HG02885 (cell line): Measurements from ENCODE around the gene DENND1B.

Experiments used
- ATAC-seq: cut with Tn5 transposase; IDR thresholded peaks from one replicate; pipeline ENCODE4 v1.9.1; 2021; ENCODE audit warnings: mild to moderate bottlenecking; ENCODE audit not compliant: unreplicated experiment, poor library complexity

The DENND1B gene

DNA sequence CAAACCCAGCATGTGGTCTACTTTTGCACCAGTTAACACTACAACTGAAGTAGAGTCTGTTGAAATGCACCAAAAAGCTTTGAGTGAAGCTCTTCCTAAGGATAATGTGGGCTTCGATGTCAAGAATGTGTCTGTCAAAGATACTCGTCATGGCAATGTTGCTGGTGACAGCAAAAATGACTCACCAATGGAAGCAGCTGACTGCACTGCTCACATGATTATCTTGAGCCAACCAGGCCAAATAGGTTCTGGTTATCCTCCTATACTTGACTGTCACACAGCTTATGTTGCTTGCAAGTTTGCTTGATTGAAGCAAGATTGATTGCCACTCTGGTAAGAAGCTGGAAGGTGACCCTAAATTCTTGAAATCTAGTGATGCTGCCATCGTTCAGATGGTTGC lies 85.2 kb downstream of the DENND1B start:
- ATAC-seq = no peak

DNA sequence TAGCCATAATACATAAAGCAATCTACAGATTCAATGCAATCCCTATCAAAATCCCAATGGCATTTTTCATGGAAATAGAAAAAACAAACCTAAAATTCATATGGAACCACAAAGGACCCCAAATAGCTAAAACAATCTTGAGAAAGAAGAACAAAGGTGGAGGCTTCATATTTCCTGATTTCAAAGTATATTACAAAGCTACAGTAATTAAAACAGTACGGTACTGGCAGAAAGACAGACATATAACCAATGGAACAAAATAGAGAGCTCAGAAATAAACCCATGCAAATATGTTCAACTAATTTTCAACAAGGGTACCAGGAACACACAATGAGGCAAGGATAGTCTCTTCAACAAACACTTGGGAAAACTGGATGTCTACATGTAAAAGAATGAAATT lies 87.0 kb downstream of the DENND1B start:
- no peak for ATAC-seq

DNA sequence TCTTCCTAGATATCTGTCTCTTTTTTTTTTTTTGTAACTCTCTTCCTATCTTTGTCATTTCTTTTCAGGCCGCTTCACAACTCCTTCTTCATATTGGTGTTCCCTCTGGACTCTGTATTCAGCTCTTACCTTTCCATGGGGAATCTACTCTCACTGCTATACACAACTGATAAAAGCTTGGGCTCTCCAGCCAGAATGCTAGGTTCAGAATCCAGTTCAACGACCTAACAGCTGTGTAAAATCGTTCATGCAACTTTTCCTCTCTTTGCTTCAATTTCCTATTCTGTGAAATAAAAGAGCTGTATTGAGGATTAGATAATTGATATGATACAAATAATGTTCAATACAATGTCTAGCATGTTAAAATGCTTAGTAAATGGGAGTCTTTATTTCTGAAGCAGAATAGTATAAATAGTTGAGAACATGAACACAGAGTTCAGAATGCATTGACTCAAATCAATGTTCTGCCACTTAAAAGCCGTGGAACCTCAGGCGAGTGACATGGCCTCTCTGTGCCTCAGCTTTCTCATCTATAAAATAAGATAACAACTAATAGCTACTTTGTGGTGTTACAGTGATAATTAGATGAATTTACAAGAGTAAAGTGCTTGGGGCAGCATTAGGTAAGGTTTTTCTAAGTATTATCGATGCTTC lies 88.5 kb downstream of the DENND1B start:
- no peak for ATAC-seq

DNA sequence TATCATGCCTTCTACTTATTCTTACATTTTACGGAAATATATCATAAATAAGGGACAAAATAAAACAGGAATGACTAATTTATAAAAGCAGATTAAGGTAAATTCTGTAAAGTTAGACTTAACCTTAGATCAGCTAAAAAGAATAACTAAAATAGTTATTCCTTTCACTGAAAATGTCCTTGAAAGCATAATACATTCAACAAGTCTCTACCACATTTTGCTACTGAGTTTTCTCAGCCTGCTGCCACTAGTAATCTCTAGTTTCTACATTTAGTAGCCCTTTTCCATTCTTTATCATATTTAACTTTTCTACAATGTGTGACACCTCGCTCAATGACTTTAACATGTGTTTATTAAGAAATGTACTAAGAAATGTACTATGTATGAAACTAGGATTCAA lies 89.0 kb downstream of the DENND1B start:
- ATAC-seq = no peak

DNA sequence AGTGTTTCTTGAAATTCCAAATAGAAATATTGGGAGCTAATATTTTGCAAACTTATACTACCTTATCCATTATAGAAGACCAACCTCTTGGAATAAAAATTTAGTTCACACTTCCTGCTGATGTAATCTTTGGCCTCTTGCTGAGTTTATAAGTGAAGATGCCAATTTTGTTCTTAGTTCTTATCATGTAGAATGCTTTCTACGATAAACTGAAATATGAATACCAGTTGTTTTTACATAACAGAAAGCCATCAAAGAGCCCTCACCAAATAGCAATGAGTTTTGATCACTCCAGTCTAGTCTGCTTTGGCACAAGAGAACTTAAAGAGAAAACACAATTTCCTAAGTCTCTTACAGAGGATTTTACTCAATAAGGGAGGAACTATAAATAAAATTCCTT lies 89.5 kb downstream of the DENND1B start:
- ATAC-seq = no peak

DNA sequence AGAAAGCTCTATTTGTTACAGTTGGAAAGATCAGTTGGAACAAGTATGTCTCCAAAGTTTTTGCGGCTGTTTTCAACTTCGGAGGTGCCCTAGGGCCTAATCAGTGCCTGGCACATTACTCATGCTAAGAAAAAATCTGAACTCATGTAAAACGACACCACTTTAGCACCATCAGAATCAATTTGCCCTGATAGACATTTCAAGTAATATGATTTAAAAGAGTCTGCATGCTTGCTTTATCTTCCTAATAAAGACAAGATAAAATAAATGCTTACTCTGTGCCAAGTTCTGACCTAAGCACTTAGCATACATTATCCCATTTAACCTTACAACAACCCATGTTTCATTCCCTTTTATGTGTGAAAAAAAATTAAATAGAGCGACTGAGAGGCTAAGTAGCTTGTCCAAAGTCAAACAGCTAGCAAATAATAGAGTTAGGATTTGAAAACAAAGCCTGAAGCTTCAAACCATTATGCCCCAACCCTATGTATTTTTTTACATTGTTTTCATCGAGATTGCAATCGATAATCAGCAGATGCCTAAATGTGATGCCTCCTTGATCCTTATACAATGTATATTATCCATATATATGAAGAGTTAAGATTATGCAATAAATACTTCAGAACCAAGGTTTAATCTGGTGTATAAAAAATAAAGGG lies 91.3 kb downstream of the DENND1B start:
- ATAC-seq = no peak

DNA sequence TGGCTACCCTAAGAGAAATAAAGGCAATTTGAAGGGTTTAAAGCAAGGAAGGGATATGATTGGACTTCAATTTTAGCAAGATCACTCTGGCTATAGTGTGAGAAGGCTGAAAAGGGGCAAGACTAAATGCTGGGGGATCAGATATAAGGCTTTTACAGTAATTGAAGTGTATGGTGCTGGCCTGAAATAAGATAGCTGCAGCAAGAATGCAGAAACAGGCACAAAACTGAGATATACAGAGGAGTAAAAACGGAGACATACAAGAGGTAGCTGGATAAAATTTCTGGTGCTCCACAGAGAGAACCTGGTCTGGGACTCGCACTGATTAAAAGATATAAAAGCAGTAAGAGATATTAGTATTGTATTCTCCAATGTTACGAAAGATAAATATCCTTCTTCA lies 92.0 kb downstream of the DENND1B start:
- no peak for ATAC-seq

DNA sequence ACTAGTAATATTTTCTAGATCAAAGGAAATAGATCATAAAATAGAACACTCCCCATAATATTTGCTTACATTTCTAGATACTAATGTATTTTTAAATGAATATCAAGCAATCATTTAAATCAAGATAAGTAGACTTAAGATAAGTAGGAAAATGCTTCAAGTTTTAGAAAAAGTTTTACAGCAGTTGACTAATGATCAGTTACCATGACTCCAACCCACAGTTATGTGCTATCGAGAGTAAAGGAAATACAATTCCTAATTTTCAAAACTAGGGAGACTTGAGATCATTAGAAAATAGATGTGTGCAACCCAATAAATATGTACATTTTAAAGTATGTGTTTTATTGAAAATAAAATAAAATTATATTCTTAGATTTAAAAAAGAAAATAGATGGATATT lies 95.0 kb downstream of the DENND1B start:
- no peak for ATAC-seq

DNA sequence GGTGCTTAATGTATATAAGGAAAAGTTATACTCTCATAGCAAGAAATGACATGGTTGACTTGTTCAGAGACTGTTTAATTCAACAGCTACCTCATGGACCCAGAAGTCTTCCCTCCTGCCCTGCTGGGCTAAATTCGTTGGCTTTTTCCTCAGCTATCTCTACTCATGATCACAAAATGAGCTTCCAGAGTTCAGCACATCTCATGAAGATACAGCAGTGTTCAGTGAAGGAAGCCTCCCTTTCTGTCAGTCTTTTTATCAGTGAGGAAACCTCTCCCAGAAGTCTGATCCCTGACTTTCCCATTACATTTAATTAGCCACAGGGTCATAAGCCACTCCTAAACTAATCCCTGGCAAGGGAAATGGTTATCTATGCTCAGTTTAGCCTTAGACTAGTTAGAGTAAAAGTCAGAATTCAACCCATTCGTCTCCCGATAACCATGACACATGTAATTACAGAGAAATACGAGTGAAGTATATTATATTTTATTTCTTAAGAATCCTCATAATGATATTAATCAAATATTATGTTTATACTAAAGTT lies 97.5 kb downstream of the DENND1B start:
- ATAC-seq = no peak

DNA sequence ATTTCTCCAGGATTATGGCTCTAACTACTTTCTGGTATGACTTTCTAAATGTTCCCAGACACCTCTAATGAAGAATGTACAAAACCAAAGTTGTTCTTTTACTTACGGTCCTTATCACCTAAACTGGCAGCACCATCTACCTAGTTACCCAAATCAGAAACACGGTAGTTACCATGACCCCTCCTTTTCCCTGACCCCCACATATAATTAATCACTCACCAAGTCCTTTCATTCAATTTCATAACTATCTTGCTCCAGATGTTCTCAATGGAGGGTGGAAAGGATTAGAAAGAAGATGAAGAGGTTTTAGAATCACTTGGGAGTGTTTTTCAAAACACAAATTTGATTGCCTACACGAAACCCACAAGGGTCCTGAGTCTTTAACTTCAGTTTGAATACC lies 98.0 kb downstream of the DENND1B start:
- ATAC-seq = no peak

DNA sequence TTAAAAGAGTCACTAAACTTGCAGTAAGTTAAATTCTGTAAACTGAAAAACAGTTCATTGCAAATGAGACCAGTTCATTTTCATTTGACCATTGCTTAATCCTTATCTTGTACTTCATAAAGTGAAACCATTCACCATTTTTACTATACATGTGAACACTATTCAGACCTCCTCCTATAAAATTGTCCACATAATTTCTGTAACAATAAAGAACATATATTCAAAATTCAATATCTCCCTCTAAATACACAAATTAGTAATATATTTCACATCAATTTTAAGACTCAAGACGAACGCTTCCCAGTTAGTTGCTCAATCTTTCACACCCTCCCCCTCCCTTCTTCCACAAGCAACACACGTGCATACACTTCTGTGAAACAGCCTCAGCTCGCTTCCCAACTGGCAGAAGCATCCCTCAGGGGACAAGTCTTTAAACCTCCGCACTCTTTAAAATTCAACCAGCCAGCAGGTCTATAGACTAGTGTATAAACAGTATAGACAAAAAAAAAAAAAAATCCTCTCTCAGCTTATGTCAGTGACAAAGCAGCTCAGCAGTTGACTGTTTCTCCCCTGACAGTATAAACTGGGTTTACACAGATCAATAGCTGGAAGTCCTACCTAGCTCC lies 99.6 kb downstream of the DENND1B start:
- ATAC-seq = no peak

DNA sequence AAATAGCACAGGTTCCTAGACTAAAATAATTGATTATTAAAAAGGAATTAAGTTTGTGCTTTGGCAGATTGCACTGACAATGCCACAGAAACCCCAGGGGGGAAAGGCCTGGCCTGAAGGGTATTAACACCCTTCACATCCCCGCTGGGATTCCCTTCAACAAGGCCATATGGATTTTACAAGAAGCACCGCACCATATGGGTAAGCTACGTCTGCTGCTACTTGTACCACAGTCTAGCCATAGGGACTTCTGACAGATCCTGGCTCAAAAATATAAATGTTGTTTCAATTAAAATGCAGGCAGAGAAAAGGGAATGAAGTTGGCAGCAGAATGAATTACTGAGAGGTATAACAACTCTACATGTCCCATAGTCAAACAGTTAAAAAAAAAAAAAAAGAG lies 101.0 kb downstream of the DENND1B start:
- ATAC-seq = no peak

DNA sequence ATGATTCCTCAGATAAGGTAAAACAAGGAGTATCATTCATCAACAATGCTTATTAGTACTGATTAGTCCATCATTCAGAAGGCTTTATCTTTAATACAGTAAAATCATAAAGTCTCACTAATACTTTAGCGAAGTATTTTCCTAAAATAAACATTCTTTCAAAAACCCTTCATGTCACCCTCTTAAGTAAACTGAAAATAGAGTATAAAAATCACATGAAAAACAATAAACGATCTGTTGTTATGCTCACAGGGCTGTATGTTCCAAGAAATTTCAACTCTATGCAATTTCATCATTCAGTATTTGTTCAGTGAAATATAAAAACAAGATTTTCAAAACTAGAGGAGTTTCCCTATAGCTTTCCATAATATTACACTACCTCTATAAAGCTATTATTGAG lies 102.0 kb downstream of the DENND1B start:
- no peak for ATAC-seq

DNA sequence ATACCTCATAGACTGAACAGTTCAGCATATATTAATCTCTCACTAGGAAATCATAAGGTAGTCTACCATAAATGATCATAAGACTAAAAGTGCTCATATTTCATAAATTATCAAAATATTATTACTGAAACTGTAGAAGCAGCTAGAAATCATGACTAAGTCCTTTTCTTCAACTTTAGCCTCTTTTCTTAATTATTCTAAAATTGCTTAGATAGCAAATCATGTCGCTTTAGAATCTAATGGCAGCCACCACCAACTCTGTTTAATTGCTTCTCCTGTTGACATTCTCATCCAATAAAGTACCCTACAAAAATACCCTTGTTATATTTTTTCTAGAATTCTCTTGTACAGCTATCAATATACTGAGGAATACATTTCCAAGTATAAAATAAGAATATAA lies 102.9 kb downstream of the DENND1B start:
- ATAC-seq = no peak

DNA sequence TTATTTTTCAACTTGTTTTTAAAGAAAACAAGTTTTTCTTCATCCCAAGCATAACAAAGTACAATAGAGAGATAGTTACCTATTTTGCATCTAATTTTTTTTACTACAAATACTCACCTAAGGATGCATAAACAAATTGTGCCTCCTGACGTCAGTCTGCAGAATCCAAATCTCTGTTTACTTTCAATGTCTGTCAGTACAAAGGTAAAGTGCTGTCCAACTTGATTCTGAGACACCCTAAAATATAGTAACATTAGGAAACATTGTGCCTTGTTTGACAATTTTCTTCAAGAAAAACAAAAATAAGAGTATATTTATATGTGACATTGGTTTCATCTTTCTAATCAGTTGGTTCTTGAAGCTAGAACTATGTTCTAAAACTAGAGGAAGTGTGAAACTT lies 103.4 kb downstream of the DENND1B start:
- no peak for ATAC-seq

DNA sequence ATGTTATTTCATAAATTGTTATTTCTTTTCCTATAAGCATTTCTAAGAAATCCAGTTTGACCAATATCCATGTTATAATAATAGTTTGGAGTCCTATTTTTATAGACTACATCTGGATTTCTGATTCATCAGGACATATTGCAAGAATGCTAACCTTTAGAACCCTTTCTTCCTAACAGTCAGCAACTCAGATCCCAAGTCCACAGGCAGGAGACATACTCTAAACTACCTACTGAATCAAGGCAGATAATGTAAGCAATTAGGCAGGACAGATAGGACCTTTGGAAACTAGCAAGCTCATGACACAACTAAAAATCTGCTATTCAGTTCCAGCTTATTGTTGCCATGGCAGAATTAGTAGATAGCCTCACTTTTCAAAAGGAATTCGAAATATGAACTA lies 104.1 kb downstream of the DENND1B start:
- ATAC-seq = no peak

DNA sequence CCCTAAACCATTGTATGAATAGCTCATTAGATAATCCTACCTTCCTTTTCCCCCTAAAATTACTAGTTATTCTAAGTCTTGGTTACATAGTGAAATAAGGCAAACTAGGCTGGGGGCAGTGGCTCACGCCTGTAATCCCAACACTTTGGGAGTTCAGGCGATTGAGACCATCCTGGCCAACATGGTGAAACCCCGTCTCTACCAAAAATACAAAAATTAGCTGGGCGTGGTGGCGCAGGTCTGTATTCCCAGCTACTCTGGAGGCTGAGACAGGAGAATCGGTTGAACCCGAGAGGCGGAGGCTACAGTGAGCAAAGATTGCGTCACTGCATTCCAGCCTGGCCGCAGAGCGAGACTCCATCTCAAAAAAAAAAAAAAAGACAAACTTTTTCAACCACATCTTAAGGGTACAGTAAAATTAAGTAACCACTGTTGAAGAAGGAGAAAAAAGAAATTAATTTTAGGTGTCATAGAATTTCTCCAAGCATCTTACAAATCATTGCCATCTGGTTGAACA lies 108.5 kb downstream of the DENND1B start:
- no peak for ATAC-seq

DNA sequence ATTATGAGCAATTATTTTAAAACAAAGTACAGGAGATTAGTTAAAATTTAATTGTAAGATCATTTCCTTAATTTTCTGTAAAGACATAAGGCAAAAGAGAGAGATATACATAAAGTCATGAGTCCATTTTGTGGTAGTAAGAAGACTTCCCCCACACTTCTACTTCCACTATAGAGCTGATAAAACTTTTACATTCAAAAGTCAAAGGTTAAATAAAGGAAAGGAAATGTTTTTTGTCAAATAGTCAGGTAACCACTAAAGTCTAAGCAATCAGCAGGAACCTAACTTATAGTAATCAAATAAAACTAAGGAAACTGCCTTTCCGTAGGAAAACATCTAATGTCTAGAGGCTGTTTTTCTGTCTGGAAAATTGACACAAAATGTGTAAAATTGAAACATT lies 110.9 kb downstream of the DENND1B start:
- ATAC-seq = no peak

DNA sequence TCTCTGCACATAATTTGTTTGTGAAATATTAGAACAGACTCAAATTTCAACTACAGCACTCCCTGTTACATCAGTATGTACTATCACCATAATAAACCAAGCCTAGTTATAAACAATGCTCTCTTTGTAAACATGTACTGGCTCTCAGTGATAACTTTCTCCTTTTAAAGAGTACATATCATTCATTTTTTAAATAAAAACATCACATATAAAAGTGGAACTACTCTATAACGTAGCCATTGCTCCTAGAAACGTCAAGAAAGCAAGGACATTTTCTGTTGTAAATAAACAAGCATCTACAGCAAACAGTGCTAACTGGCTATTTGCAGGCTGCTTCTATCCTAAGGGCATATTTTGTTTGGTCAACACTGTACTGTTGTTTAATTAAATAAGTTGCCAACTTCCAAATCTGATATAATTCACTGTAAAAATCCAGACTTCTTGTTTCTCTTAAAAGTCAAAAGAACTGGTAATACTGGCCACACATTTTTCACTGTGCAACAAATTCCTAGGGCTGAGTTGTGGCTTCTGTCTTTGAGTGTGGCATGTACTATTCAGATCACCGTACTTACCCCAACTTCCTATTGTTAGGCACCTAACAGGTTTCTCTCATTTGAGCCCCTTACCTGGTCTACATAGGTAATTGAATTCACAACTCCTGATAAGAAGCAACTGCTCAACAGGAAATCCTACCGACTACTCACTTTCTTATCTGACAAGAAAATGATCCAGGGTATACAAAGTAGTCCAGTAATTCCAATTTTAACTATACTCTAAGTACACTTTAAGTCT lies 111.9 kb downstream of the DENND1B start:
- ATAC-seq = no peak

DNA sequence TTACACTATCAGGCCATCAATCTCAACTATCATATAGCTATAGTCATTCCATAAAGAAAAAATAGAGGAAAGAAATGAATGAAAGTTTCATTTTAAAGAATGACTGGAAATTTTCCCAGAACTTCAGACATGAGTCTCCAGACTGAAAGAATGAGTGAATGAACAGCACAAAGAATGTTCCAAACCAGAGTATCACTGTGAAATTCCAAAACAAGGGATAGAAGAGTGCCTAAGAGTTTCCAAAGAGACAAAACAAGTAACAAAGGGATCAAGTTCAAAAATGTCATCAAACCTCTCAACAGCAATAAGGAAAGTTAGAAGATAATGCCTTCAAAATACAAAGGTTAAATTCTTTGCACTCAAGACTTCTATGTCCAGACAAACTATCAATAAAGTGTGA lies 114.9 kb downstream of the DENND1B start:
- ATAC-seq = no peak

DNA sequence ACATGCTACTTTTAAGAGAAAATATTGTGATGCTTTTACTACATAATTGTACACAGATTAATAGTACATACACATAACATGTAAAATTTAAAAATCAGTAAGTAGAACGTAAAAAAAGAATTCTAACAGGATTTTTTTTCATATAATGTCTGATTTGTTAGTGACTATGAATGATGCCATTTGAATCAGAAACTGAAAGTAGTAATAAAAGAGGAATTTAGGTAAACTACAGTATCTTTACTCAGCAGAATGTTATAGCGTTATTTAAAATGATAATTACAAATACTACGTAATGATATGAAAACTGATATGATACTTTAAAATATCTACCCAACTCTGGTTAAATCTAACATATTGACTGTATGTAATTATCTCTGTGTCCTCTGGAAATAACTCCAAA lies 116.1 kb downstream of the DENND1B start:
- ATAC-seq = no peak
